ENCODE data around the gene DGKI.

Gene DGKI

DNA sequence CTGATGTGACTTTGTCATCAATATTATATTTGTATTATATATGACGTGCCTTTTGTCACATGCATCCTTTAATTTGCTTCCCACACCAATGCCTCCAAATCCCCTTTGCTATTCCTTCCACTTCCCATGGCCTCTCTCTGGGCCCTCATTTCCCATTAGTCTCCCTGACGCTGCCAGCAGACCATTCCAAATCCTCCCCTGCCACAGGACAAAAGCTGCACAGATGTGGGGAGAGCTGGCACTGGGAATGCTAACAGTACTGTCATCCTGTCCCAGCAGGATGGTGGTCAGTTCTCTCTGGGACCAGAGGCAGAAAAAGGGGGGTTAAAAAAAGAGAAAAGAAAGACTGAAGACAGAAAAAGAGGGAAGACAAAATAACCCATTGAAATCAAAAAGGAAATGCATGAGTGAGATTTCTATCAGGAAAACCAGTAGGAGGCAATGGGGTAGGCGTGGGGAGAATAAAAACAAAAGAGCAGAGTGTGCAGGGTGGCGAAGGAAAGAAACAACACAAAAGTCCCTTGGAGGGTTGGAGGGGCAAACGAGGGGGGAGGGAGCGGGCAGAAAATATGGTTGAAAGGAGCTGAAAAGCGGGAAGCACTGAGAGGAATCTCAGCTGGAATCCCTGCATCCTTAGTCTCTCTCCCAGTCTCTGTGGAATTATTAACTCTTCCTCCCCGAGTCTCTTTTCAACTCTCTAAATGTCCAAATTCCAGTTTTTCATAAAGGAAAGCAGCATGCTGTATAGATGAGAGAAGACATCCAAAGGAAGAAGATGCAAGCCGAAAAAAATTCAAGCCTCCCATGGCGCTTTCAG lies 444.0 kb downstream of the DGKI start:
- DNase-seq: no peak

GRCh38 chr7:137399827-137400823 lies 446.6 kb downstream of the DGKI start:
- DNase-seq: no peak

DNA sequence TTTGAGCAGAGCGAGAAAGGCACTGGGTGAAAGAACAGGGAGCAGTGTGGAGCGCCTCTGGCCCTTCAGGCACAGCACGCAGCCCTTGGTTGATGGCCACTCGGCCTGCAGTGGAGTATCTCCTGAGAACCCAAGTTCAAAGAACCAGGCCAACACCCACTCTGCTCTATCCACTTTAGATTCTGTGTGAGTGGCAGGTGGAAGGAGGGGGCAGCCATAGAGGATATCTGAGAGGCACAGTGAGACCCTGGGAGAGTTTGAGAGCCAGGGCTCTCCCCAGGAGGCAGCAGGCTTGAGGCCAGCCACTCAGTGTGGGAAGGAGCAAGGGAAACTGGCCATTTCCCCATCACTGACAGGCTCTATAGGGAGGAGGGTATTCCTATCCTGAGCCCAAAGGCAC lies 450.7 kb downstream of the DGKI start:
- no peak for DNase-seq

DNA sequence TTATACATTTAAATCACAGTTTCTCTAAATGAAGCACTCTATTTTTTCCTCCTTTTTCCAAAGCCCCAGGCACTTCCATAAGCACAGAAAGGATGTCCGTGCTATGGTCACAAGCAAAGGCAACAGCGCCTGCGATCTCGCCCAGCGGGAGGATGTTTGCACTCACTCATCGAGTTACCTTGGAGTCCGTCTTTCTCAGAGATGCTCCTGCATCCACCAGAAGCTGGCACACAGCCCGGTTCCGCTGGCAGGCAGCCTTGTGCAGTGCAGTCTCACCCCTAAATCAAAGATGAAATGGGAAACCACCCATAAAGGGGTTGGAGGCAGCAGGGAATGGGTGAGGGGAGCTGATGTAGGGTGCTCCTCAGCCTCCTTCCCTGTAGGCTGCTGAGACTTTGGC lies 451.4 kb downstream of the DGKI start:
- DNase-seq: peak; percentile 87 to 96

DNA sequence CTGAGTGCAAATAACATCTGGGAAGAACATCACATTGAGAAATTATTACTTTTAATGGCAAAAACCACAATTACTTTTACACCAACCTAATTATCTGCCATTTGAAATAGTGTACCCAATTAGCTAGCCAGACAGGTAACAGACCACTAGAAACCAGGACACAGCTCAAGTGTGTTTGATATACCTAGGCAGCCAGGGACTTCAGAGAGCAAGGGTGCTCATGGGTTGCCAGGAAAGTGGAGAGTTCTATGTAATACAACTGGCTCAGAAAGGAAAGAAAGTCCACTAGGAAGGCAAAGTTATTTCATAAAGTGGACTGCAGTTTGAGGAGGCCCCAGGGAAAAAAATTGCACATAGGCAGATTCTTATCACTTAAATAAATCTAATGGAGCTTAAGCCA lies 453.2 kb downstream of the DGKI start:
- no peak for DNase-seq

GRCh38 chr7:137390076-137390475 lies 456.7 kb downstream of the DGKI start:
- peak in 1 of 2 experiments; percentile 63 for DNase-seq

DNA sequence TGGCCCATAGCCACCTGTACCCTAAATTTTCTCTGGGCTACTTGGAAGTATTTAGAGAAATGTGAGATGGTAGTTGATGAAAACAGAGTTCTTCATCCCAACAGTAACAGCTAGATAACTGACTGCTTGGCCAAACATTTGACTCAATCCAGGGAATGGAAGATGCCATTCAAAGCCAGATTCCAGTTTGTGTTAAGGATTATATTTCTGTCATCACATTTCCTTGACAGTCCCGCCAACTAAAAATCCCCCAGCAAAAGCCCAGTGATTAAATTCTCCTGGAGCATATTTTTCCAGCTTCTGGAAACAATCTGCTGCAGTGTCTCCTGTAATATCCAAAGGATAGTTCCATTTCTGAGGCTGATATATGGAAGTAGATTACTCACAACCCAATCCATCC lies 457.9 kb downstream of the DGKI start:
- DNase-seq: no peak

- no peak for DNase-seq
These were observed 459.8 kb downstream of the DGKI start for GRCh38 chr7:137386966-137387365.

DNA sequence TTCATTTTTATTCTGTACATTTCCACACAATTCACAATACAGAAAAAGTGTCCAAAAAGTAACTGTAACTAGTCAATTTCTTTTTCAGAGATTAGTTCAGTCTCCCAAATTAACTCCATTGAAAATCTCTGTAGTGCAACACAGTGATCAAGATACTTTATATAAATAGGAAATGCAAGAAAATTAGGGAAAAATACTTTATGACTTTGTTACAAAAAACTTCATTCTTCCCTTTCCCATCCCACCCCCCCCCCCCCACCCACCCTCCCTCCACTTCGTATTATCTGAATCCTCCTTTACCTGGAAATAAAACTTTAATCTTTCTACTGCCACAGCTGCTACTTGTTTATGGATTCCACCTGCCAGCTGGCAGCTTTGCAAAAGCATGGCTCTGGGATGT lies 465.7 kb downstream of the DGKI start:
- no peak for DNase-seq

DNA sequence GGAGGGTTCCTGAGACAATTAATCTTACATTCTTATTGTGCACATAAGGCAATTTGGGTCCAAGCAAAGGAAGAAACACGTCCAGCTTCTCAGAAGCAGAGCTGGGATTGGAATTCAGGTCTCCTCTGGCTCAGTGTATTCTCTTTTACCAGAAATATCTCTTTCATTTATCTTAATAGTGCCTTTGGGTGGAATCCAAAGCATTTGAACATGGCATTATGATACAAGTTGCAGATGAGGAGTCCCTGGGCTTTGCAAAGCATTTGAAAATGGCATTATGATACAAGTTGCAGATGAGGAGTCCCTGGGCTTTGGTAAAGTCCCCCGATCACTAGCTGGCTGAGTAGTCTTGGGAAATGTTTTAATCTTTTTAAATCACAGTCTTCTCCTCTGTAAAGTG lies 473.3 kb downstream of the DGKI start:
- no peak for DNase-seq

GRCh38 chr7:137371616-137372015 lies 475.2 kb downstream of the DGKI start:
- no peak for DNase-seq

DNA sequence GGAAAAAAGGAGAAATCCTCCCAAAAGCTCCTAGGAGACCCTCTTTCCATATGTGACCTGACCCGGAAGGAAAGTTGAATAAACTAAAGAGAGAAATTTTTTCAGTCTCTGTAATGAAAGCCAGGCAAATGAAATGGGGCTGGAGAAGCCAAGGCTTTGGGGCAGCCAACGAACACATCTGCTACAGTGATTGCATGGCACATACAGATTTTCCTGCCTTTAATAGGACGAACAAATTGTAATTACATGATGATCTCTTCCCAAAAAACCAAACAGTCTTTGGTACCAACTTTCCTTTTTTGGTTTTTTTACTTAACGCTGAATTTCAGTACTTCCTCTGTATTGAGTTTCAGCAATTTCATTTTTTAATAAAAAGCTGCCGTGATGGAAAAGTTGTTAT lies 479.8 kb downstream of the DGKI start:
- no peak for DNase-seq

DNA sequence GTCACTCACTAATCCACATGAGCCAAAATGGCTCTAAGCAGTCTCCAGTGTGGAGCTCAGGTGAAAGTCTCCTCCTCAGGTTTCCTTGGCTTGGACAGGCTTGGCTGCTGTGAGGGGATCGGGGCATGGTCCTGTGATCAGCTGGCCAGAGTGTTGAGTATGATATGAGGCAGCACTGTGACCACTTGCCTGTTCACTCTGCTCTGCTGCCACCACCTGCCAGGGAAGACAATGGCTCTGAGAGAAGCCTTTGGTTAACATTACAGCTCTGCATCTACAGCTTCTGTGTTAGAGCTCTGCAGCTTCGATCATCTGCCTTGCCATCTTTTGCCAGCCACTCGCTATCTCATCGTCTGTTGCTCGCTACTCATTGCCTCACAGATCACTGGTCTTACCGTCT lies 483.1 kb downstream of the DGKI start:
- DNase-seq: no peak

DNA sequence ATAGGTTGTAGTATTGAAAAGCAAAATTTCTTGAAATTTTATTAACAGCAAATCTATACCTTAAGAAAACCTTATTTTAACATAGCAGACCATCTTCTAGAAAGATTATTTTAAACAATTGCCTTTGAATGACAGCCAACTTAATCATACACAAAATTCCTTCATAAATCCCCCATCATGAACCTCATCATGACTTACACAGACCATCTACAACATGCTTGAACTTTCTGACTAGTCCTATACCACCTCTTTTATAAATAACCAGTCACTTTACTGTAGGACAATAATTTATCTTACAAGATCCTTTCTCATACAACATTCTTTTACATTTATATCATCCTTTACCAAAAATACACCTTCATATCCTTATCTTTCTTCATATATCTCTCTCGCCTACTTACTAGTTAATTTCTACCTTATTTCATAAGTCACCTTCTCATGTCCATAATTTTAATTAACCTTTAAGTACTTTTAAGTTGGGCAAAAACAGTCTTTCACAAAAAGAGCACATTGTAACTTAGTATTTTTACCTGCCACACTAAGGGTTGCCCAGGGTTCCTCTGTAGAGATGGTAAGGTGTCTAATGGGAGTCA lies 486.6 kb downstream of the DGKI start:
- peak; percentile 3 to 17 for DNase-seq

DNA sequence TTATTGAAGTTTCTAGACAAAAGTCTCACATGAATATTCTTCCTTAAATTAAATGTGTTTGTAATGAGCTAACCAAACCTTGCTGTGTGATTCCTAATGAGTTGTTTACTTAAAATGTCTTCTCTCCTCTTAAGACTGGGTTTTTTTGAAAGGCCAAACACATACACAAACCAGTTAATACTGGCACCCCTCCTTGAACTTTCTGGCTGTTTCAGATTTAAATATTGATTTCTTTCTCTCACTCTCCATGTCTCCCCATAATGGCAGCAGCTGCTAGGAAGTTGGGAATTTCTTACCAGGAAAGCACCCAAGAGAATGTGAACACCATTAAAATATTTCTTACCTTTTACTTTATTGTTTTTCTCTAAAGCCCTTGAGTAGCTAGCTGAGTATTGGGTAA lies 491.8 kb downstream of the DGKI start:
- DNase-seq: no peak

GRCh38 chr7:137354396-137354795 lies 492.4 kb downstream of the DGKI start:
- DNase-seq: peak; percentile 57 to 78

GRCh38 chr7:137351941-137352340 lies 494.8 kb downstream of the DGKI start:
- no peak for DNase-seq

DNA sequence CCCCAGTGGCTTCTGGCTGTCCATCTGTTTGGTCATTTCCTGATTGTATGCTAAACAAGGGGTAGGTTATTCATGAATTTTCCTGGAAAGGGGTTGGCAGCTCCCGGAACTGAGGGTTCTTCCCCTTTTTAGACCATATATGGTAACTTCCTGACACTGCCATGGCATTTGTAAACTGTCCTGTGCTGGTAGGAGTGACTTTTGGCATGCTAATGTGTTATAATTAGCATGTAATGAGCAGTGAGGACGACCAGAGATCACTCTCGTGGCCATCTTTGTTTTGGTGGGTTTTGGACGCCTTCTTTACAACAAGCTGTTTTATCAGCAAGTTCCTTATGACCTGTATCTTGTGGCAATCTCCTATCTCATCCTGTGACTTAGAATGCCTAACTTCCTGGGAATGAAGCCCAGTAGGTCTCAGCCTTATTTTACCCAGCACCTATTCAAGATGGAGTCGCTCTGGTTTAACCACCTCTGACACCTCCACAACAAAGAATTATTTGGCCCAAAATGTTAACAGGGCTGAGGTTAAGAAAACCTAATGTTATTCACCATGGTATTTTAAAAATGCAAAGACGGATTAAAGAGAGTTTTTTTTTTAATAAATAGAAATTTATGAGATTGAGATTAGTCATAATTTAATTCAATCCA lies 500.9 kb downstream of the DGKI start:
- no peak for DNase-seq

GRCh38 chr7:137343281-137343841 lies 503.4 kb downstream of the DGKI start, which contains the start of gene PTN:
PTN (minus strand) TSS chr7:137343733; CDS start chr7:137254973, 88,760 bp downstream.
- DNase-seq: peak; percentile 7 to 33

GRCh38 chr7:137342828-137343261 lies 503.9 kb downstream of the DGKI start:
- no peak for DNase-seq

DNA sequence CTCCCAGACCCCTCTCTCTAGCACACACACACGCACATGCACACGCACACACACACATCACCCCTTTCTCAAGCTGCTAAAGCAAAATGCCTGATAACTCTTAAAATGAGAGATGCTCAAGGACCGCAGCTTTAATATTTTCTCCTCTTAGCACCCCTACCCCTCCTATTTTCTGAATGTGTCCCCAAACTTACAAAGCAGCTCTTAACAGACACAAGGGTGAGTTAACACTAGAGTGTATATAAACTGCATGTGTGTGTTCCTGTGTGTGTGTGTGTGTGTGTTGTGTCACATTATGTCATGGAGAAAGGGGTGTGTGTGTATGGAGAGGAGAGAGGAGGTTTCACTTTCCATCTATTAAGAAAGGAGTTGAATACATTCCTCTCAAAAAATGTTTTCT lies 504.5 kb downstream of the DGKI start:
- no peak for DNase-seq

DNA sequence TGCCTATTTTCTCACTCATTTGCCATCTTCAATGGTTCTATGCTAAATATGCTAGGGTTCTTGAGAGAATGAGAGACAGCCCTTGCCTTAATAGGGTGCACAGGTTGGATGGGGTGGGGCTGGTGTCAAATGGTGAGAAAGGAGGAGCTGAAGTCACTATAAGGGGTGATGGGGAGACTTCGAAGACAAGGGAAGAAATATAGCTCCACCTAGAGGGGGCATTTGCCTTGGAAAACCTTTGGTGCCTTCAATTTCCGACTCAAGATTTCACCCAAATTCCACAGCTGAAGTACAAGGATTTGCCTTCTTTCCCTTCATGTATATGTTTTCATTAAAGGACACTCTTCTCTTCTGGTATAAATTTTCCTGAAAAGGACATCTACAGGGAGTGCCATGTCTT lies 508.9 kb downstream of the DGKI start:
- peak; percentile 7 to 45 for DNase-seq
